Mucosa of rectum (tissue), 2 donors: ENCODE measurements around the gene SIN3A.

Experiments used
- H3K27ac ChIP-seq, 2 donors: one replicate each; pipeline ENCODE4 v1.7.0; 2013; ENCODE audit warnings: inconsistent platforms in 2 of 2, low read depth in 2 of 2, low read length in 2 of 2
- H3K27me3 ChIP-seq, 2 donors: one replicate each; pipeline ENCODE4 v1.7.0; 2013; ENCODE audit warnings: low read length in 2 of 2; ENCODE audit not compliant: control insufficient read depth in 2 of 2, insufficient read depth in 2 of 2
- H3K36me3 ChIP-seq, 2 donors: one replicate each; pipeline ENCODE4 v1.7.0; 2013; ENCODE audit warnings: low read length in 2 of 2; ENCODE audit not compliant: control insufficient read depth in 2 of 2, insufficient read depth in 2 of 2
- H3K4me1 ChIP-seq, 2 donors: one replicate each; pipeline ENCODE4 v1.7.0; 2013; ENCODE audit warnings: low read length in 2 of 2, mild to moderate bottlenecking in 1 of 2; ENCODE audit not compliant: control insufficient read depth in 2 of 2, insufficient read depth in 2 of 2
- H3K4me3 ChIP-seq, 2 donors: one replicate each; pipeline ENCODE4 v1.7.0; 2013; ENCODE audit warnings: low read length in 2 of 2
- H3K9ac ChIP-seq, 2 donors: one replicate each; pipeline ENCODE4 v1.7.0; 2013; ENCODE audit warnings: low read length in 2 of 2, low read depth in 1 of 2, mild to moderate bottlenecking in 1 of 2
- H3K9me3 ChIP-seq, 2 donors: one replicate each; pipeline ENCODE4 v1.7.0; 2013; ENCODE audit warnings: low read length in 2 of 2; ENCODE audit not compliant: control insufficient read depth in 2 of 2
- donor health status: healthy.
- donor health status: Normal muscosa, but diverticular disease.

SIN3A gene

GRCh38 chr15:75430259-75430658, 21.2 kb downstream of the SIN3A start:
- H3K4me3 ChIP-seq = no peak overlapping the region
- no peak overlapping the region for H3K9ac ChIP-seq
- peaks cover 18 to 23% of the 10 kb centered on the region in 2 donors for H3K36me3 ChIP-seq
- H3K27ac ChIP-seq = no peak overlapping the region
- H3K4me1 ChIP-seq = no peaks in the 10 kb centered on the region
- H3K9me3 ChIP-seq = no peaks in the 10 kb centered on the region
- no peaks in the 10 kb centered on the region for H3K27me3 ChIP-seq

GRCh38 chr15:75428152-75428551, 23.3 kb downstream of the SIN3A start:
- peaks cover 18 to 22% of the 10 kb centered on the region in 2 donors for H3K36me3 ChIP-seq
- H3K9me3 ChIP-seq = no peaks in the 10 kb centered on the region
- no peak overlapping the region for H3K9ac ChIP-seq
- no peak overlapping the region for H3K27ac ChIP-seq
- no peak overlapping the region for H3K4me3 ChIP-seq
- H3K4me1 ChIP-seq = no peaks in the 10 kb centered on the region
- no peaks in the 10 kb centered on the region for H3K27me3 ChIP-seq

GRCh38 chr15:75425966-75426500, 25.5 kb downstream of the SIN3A start:
- Histone ChIP-seq H3K36me3 (peaks cover 27 to 33% of the 10 kb centered on the region in 2 donors), H3K27ac (no peak overlapping the region), H3K27me3 (no peaks in the 10 kb centered on the region), H3K4me1 (no peaks in the 10 kb centered on the region), H3K9me3 (no peaks in the 10 kb centered on the region), H3K9ac (no peak overlapping the region), H3K4me3 (no peak overlapping the region)

GRCh38 chr15:75422554-75422953, 28.9 kb downstream of the SIN3A start:
- Histone ChIP-seq H3K9me3 (no peaks in the 10 kb centered on the region), H3K9ac (no peak overlapping the region), H3K27me3 (no peaks in the 10 kb centered on the region), H3K27ac (no peak overlapping the region), H3K4me1 (peaks cover 0 to 4% of the 10 kb centered on the region in 2 donors), H3K4me3 (no peak overlapping the region), H3K36me3 (peaks cover 11 to 19% of the 10 kb centered on the region in 2 donors)

- H3K27ac ChIP-seq = no peak overlapping the region
- H3K36me3 ChIP-seq = peaks cover 9 to 19% of the 10 kb centered on the region in 2 donors
- H3K27me3 ChIP-seq = no peaks in the 10 kb centered on the region
Observed at GRCh38 chr15:75420698-75421097, 30.8 kb downstream of the SIN3A start.

GRCh38 chr15:75416584-75416983, 34.9 kb downstream of the SIN3A start:
- no peak overlapping the region for H3K9ac ChIP-seq
- no peak overlapping the region for H3K27ac ChIP-seq
- H3K27me3 ChIP-seq = no peaks in the 10 kb centered on the region
- no peak overlapping the region for H3K4me3 ChIP-seq
- H3K9me3 ChIP-seq = no peaks in the 10 kb centered on the region
- peaks cover 0 to 4% of the 10 kb centered on the region in 2 donors for H3K4me1 ChIP-seq
- peaks cover 18 to 24% of the 10 kb centered on the region in 2 donors for H3K36me3 ChIP-seq

More at GRCh38 chr15:75420698-75421097, 30.8 kb downstream of the SIN3A start:
- Histone ChIP-seq H3K4me3 (no peak overlapping the region), H3K4me1 (peaks cover 0 to 4% of the 10 kb centered on the region in 2 donors), H3K9me3 (no peaks in the 10 kb centered on the region), H3K9ac (no peak overlapping the region)

- H3K9me3 ChIP-seq = no peaks in the 10 kb centered on the region
- H3K9ac ChIP-seq = no peak overlapping the region
- no peak overlapping the region for H3K27ac ChIP-seq
- H3K27me3 ChIP-seq = no peaks in the 10 kb centered on the region
- no peaks in the 10 kb centered on the region for H3K4me1 ChIP-seq
- peaks cover 57 to 58% of the 10 kb centered on the region in 2 donors for H3K36me3 ChIP-seq
- no peak overlapping the region for H3K4me3 ChIP-seq
Observed at GRCh38 chr15:75410196-75410595, 41.3 kb downstream of the SIN3A start.

GRCh38 chr15:75407083-75407482, 44.4 kb downstream of the SIN3A start:
- peaks cover 44 to 49% of the 10 kb centered on the region in 2 donors for H3K36me3 ChIP-seq
- H3K9me3 ChIP-seq = no peaks in the 10 kb centered on the region
- H3K4me1 ChIP-seq = no peaks in the 10 kb centered on the region
- H3K27me3 ChIP-seq = no peaks in the 10 kb centered on the region
- no peak overlapping the region for H3K9ac ChIP-seq
- no peak overlapping the region for H3K27ac ChIP-seq
- H3K4me3 ChIP-seq = no peak overlapping the region

- Histone ChIP-seq H3K9ac (no peak overlapping the region), H3K36me3 (peaks cover 43 to 55% of the 10 kb centered on the region in 2 donors), H3K4me1 (no peaks in the 10 kb centered on the region), H3K27ac (no peak overlapping the region), H3K27me3 (no peaks in the 10 kb centered on the region), H3K9me3 (no peaks in the 10 kb centered on the region), H3K4me3 (no peak overlapping the region)
Observed at GRCh38 chr15:75403892-75404291, 47.6 kb downstream of the SIN3A start.

- Histone ChIP-seq H3K4me3 (no peak overlapping the region), H3K27ac (no peak overlapping the region), H3K9me3 (no peaks in the 10 kb centered on the region), H3K9ac (no peak overlapping the region), H3K27me3 (no peaks in the 10 kb centered on the region), H3K36me3 (peaks cover 73% of the 10 kb centered on the region in 2 donors), H3K4me1 (no peaks in the 10 kb centered on the region)
Observed at GRCh38 chr15:75397494-75397893, 54.0 kb downstream of the SIN3A start.
